ENCODE results near the gene RABGAP1L.
A peak's percentile ranks its signal among the peaks of the same experiment; 100 is the strongest.
"Not testable (repeated sequence)": the region's sequence is repeated elsewhere in the genome, so short reads cannot be mapped to it uniquely, and the experiment has no call there.

RABGAP1L gene

GRCh38 chr1:174247472-174247871, 88.2 kb downstream of the RABGAP1L start:
- DNase-seq = no peak

DNA sequence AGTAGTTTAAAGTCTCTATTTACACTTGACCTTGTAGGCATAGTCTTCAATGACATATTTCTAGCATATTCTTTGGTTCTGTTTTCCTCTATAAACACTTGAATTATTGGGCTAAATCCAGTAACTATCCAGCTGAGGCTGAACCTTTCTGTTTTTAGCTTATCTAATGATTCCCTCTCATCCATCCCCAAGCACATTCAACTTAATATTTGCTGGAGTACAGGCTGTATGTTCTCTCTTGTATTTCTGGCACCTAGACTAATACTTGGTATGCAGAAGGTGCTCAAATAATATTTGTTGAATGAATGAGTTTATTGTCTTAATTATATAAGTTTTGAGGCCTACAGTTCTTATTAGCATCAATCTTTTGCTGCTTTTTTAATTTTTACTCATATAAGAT, 88.7 kb downstream of the RABGAP1L start:
- DNase-seq = no peak

- not testable (repeated sequence) for DNase-seq
These were observed 97.1 kb downstream of the RABGAP1L start for GRCh38 chr1:174256386-174256785.

- DNase-seq = peak; percentile 56
These were observed 98.8 kb downstream of the RABGAP1L start for GRCh38 chr1:174258148-174258550.

DNA sequence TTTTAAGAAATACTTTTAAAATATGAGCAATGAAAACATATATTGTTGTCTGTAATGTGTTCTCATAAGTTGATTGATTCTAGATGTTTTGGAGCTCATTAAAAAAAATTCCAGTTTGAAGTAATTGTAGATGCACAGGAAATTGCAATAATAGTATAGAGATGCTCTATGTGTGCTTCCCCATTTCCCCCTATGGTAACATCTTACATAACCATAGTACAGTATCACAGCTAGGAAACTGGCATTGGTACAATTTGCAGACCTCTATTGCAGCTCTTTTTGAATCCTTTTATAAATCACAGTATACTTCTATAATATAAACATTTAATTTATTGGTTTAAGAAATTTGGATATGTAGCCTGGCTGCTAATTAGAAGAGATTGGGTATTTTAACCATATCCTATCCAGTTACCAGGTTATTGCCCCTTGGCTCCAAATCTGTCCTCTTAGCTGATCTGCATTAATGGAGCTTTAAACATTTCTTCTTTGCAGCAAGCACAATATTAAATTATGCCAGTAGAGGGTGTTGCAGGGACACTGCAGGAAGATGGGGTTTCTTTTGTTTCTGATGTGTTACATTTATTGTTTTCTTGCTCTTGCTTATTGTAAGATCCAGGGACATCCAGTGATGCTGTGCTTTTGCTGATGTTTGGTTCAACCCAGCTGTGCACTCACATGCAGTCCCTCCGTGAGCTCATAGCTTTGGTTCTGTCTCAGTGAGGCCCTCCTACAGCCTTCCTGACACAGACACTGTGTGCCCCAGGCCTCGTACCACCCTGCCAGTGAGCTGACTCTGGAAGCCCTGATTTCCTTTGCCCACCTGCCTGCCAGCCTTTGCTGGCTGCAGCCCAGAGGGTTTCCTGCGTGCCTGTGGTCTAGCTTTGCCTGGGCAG, 103.3 kb downstream of the RABGAP1L start:
- DNase-seq = no peak

- DNase-seq = no peak
These were observed 106.0 kb downstream of the RABGAP1L start for GRCh38 chr1:174265282-174265681.

DNA sequence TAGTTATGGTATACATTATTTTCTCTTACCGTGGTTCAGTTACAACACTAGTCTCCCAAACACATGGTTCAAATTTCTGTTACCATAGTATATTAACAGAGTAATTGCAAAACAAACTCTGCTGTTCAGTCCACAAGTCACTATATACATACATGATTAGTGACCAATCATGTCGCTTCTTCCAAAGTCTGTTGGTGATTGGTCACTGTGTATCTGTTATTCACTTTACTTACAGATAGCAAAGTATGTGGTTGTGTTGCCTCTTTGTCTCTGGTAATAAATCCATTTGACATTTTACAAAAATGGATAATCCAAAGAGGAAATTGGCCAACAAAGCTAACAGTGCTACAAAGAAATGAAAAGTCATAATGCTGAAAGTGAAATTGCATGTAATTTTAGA, 107.2 kb downstream of the RABGAP1L start:
- DNase-seq = no peak

GRCh38 chr1:174266991-174267612, 107.8 kb downstream of the RABGAP1L start:
- no peak for DNase-seq

GRCh38 chr1:174269989-174270651, 110.8 kb downstream of the RABGAP1L start:
- DNase-seq = no peak

GRCh38 chr1:174273190-174273589, 113.9 kb downstream of the RABGAP1L start:
- no peak for DNase-seq

DNA sequence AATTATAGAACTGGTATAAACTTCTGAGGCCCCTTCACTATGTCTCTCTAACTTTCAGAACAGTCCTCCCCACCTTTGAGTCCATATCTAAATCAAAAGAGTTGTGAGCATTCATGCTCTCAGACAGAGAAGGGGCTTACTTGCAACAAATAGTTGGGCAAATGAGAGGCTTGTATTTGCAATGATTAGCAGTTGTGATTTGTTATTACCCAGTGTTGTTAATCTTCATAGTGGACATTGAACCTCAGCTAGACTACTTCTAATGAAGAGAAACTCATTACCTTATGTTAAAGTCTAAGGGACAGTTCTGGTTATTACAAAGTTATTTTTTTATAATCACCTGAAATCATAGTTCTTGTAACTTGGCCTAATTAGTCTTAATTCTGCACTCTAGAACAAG, 114.5 kb downstream of the RABGAP1L start:
- no peak for DNase-seq

DNA sequence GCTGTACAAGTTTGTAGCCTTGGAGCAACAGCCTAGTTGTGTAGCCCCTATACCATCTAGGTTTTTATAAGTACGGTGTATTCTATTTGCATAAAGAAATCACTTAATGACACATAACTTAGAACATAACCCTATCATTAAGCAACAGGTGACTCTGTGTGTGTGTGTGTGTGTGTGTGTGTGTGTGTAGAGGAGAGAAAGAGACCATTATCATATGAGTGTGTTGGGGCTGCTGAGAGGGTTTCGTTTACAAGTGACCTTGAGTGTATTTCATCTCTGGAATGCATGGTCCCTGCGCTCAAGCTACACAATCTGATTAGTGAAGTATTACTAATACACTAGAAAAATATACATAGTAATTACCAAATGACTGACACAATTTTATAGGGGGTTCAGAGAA, 115.1 kb downstream of the RABGAP1L start:
- no peak for DNase-seq

DNA sequence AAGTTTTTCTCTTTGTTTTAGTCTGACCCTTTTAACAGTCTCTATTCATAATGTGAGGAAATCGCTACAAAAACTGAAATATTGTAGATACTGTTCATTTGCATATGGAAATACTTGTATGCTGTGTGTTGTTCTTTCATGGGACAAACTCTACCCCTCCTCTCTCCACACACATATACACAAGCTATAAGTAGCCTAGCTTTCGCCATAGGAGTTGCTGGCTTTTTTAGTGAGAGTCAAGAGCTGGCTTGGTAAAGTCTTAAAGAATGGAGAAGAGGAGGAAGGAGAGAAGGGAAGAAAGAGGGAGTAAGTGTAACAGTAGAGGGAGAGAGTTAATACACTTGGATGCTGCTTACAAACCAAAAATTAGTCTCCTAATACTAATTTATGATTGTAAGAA, 115.6 kb downstream of the RABGAP1L start:
- DNase-seq = no peak

- no peak for DNase-seq
These were observed 116.8 kb downstream of the RABGAP1L start for GRCh38 chr1:174276087-174276486.

DNA sequence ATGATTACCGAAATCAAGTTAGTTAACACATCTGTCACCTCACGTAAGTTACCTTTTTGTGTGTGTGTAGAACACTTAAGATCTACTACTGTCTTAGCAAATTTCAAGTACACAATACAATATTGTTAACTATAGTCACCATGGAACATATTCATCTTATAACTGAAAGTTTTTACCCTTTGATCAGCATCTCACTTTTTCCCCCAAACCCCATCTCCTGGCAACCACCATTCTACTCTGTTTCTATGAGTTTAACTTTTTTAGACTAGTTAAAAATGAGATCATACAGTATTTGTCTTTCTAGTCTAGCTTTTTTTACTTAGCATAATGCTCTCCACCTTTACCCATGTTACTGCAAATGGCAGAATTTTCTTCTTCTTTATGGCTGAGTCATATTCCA, 124.7 kb downstream of the RABGAP1L start:
- DNase-seq = no peak

DNA sequence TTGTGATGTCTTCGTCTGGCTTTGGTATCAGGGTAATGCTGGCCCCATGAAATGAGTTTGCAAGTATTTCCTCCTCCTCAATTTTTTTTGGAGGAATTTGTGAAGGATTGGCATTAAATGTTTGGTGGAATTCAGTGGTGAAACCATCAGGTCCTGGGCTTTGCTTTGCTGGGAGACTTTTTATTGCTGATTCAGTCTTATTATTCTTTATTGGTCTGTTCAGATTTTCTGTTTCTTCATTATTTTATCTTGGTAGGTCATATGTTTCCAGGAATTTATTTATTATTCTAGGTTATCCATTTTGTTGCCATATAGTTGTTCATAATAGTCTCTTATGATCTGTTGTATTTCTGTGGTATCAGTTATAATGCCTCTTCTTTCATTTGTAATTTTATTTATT, 126.7 kb downstream of the RABGAP1L start:
- no peak for DNase-seq

GRCh38 chr1:174289644-174290310, 130.5 kb downstream of the RABGAP1L start:
- DNase-seq = no peak

- no peak for DNase-seq
These were observed 131.7 kb downstream of the RABGAP1L start for GRCh38 chr1:174291059-174291458.

GRCh38 chr1:174296309-174296708, 137.0 kb downstream of the RABGAP1L start:
- no peak for DNase-seq

- no peak for DNase-seq
These were observed 138.0 kb downstream of the RABGAP1L start for GRCh38 chr1:174297351-174297750.

DNA sequence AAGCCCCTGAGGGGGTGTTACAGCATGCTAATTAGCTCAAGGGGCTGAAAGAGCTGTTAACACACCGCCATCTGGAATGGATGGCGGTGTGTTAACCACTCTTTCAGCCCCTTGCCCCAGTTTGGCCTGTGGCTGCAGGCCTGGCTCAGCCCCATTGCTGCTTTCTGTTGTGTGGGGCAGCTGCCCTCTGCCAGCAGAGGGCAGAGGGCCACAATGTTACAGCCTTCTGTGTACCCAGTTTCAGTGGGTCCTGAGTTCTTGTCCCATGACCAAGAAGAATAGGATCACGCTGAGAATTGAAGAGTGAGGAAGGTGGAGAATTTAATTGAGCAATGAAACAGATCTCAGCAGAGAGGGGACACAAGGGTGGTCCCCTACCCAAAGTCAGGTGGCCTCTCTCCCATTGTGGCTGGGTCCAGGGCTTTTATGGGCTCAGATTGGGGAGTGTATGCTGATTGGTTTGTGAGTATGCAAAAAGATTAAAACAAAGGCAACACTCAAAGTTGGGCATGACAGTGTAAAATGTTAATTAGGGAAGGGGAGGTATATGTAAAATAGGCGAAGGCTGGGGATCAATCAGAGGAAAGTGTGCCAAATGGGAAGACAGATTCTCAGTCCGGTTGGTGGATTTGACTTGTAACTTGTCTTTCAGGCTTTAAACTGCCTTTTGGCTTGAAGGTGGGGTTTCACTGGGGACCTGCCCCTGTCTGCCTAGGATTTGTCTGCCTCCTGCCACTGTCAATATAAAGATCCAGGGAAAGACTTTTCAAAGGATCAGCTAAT, 142.2 kb downstream of the RABGAP1L start:
- DNase-seq = no peak

DNA sequence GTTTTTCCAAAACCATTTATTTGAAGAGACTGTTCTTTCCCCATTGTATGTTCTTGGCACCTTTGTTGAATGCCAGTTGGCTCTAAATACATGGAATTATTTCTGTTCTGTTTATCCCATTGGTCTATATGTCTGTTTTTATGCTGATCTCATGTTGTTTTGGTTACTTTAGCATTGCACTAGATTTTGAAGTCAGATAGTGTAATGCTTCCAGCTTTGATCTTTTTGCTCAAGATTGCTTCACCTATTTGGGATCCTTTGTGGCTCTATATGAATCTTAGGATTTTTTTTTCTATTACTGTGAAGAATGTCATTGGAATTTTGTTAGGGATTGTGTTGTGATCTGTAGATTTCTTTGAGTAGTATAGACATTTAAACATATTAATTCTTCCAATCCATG, 149.3 kb downstream of the RABGAP1L start:
- DNase-seq = no peak

All from CD4-positive, alpha-beta T cell treated with Interleukin-17A for 4 hours (primary cell).